SU-DHL-6 (cell line): ENCODE measurements around the gene HOXB3.

Source experiments
- H2AFZ ChIP-seq: fragments of 200-600 bp; sonication (generic); 2 replicates; pipeline ENCODE4 v1.6.1; 2014; ENCODE audit warnings: low read depth, mild to moderate bottlenecking, moderate library complexity, mixed read lengths, antibody characterized with exemption, low read length; ENCODE audit not compliant: severe bottlenecking
- H3F3A ChIP-seq: fragments of 200-600 bp; shearing (Covaris generic); 2 replicates; pipeline ENCODE4 v1.6.0; 2016; ENCODE audit warnings: antibody characterized with exemption, mild to moderate bottlenecking; ENCODE audit not compliant: insufficient read depth
- H3K27ac ChIP-seq: fragments of 200-600 bp; sonication (generic); 2 replicates; pipeline ENCODE4 v1.5.1; 2016; ENCODE audit warnings: low read depth, mild to moderate bottlenecking, low read length, moderate library complexity, mixed read lengths
- H3K27me3 ChIP-seq: fragments of 200-600 bp; sonication (generic), shearing (Covaris generic); 2 replicates; pipeline ENCODE4 v1.6.0; 2014; ENCODE audit warnings: mild to moderate bottlenecking, low read length
- H3K36me3 ChIP-seq: fragments of 200-600 bp; sonication (generic); 2 replicates; pipeline ENCODE4 v1.6.1; 2014; ENCODE audit warnings: mild to moderate bottlenecking, low read length, mixed read lengths
- H3K4me2 ChIP-seq: fragments of 300-600, 200-600 bp; shearing (Covaris generic), sonication (generic); 2 replicates; pipeline ENCODE4 v1.6.0; 2014; ENCODE audit warnings: low read length, low read depth, mild to moderate bottlenecking; ENCODE audit not compliant: poor library complexity, severe bottlenecking
- H3K4me3 ChIP-seq: fragments of 200-600 bp; sonication (generic); 2 replicates; pipeline ENCODE4 v1.5.1; 2014; ENCODE audit warnings: antibody characterized with exemption, low read length, mild to moderate bottlenecking, mixed read lengths; ENCODE audit not compliant: insufficient read depth, poor library complexity, severe bottlenecking
- H3K79me2 ChIP-seq: fragments of 200-600 bp; sonication (generic); 2 replicates; pipeline ENCODE4 v1.6.1; 2014; ENCODE audit warnings: mild to moderate bottlenecking, low read length, moderate library complexity; ENCODE audit not compliant: insufficient read depth
- H3K9ac ChIP-seq: fragments of 200-600 bp; sonication (generic); 2 replicates; pipeline ENCODE4 v1.7.0; 2014; ENCODE audit warnings: mild to moderate bottlenecking, low read length
- H3K9me2 ChIP-seq: fragments of 200-600 bp; sonication (generic); replicated peaks from 2 replicates; pipeline ENCODE4 v1.6.1; 2014; ENCODE audit warnings: low read length; ENCODE audit not compliant: insufficient read depth
- H3K9me3 ChIP-seq: fragments of 200-600 bp; sonication (generic); 2 replicates; pipeline ENCODE4 v1.6.1; 2014; ENCODE audit warnings: low read length, mixed read lengths; ENCODE audit not compliant: insufficient read depth
- H4K20me1 ChIP-seq: fragments of 200-600 bp; sonication (generic); 2 replicates; pipeline ENCODE4 v1.6.1; 2014; ENCODE audit warnings: low read depth, mild to moderate bottlenecking, antibody characterized with exemption, low read length, moderate library complexity, mixed read lengths
- EZH2phosphoT487 ChIP-seq: fragments of 200-600 bp; sonication (generic), shearing (Covaris generic); conservative IDR thresholded peaks from 2 replicates; pipeline ENCODE4 v1.6.1; 2018; ENCODE audit warnings: mild to moderate bottlenecking, antibody characterized with exemption, low read length, moderate library complexity, mixed read lengths
- TF ChIP-seq, protein P1 (sequence below): fragments of 200-600 bp; sonication (generic); IDR thresholded peaks from one replicate; pipeline ENCODE4 v1.5.1; 2017; ENCODE audit warnings: antibody characterized with exemption, mild to moderate bottlenecking, low read length, moderate library complexity; ENCODE audit not compliant: insufficient read depth, poor library complexity, severe bottlenecking

Gene HOXB3

DNA sequence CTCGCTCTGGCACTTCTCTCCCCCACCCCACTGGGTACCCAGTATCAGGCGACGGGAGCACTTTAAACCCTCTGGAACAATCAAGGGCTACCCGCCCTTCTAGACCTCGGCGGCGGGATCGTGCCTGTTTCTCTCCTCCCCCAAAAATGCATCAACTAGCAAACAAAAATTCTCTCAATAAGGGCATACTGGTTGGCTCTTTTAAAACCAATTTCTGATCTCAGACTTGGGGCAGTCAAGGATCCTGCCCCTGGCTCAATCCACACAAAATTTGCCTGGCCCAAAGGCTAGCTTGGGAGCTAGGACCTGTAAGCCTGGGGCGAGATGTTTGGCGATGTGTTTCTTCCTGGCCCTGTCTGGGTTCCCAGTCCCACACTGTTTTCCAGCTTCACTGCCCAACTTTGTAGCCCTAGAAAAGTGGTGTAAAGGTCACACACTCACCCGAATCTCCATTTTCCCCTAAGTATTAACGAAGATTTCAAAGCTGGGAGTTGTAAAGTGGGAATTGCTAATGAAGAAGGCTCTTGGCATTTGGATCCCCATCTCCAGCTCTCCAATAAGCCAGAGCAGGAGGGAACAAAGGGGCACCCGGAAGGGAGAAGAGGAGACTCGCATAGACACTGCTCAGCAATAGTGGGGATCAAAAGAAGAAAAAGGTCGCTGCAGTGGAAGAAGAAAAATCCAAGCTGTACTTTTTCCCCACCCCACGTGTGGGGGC lies 30.8 kb downstream of the HOXB3 start:
- Histone ChIP-seq H3K79me2 (no peaks in the 10 kb centered on the region), H3K9me3 (no peaks in the 10 kb centered on the region), H3K36me3 (no peaks in the 10 kb centered on the region), H3K4me3 (no peak overlapping the region), H3K9ac (no peak overlapping the region), H4K20me1 (no peaks in the 10 kb centered on the region), H3K4me2 (no peak overlapping the region), H3K27ac (no peak overlapping the region), H3K27me3 (no peaks in the 10 kb centered on the region), H3K9me2 (no peaks in the 10 kb centered on the region), H3F3A (no peaks in the 10 kb centered on the region), H2AFZ (no peak overlapping the region)
- TF ChIP-seq EZH2phosphoT487, result no peak
- TF ChIP-seq, protein P1, sequence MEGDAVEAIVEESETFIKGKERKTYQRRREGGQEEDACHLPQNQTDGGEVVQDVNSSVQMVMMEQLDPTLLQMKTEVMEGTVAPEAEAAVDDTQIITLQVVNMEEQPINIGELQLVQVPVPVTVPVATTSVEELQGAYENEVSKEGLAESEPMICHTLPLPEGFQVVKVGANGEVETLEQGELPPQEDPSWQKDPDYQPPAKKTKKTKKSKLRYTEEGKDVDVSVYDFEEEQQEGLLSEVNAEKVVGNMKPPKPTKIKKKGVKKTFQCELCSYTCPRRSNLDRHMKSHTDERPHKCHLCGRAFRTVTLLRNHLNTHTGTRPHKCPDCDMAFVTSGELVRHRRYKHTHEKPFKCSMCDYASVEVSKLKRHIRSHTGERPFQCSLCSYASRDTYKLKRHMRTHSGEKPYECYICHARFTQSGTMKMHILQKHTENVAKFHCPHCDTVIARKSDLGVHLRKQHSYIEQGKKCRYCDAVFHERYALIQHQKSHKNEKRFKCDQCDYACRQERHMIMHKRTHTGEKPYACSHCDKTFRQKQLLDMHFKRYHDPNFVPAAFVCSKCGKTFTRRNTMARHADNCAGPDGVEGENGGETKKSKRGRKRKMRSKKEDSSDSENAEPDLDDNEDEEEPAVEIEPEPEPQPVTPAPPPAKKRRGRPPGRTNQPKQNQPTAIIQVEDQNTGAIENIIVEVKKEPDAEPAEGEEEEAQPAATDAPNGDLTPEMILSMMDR, result no peak

- Histone ChIP-seq H3K4me2 (no peak overlapping the region), H4K20me1 (no peaks in the 10 kb centered on the region), H3F3A (no peaks in the 10 kb centered on the region), H3K36me3 (no peaks in the 10 kb centered on the region), H3K9me3 (no peaks in the 10 kb centered on the region), H3K4me3 (no peak overlapping the region), H3K9ac (no peak overlapping the region), H3K79me2 (no peaks in the 10 kb centered on the region), H2AFZ (no peak overlapping the region), H3K27me3 (no peaks in the 10 kb centered on the region), H3K9me2 (no peaks in the 10 kb centered on the region), H3K27ac (no peak overlapping the region)
- TF ChIP-seq EZH2phosphoT487, result no peak
- TF ChIP-seq, protein P1, result no peak
Measured at GRCh38 chr17:48558831-48559121, 31.3 kb downstream of the HOXB3 start.

DNA sequence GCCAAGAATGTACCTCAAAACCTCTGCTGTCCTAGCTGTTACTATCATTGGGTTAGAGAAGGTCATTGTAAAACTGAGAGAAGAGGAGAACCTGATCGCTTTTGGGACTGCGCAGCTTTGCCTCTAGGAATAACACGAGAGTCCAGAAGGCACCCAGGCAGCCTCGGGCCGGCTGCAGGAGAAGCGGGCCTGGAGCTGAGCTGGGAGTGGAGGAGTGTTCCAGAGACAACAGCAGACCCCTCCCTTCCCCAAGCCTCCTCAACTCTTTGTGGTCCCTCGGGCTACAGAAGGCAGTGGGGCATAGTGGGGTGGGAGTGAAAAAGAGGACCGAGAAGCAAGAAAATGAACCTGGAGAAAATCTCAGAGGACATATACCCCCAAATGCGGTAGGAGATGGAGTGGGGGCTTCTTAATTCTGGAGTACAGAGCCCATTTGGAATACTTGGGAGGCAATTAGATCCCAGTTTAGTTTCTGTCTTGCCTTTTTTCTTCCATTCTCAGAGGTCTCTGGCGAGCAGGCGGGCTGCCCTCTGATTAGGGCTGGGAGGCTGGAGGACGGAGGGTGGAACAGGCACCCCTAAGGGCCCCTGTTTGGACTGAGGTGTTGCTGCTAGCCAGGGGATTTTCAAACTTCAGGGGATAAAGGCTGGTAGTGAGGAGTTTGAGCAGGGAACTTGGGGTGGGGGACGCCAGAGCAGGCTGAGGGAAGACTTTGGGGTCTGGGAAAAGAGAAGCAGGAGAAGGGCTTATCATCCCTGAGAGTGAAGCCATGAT lies 31.8 kb downstream of the HOXB3 start:
- Histone ChIP-seq H3K4me2 (no peak overlapping the region), H3K9me3 (no peaks in the 10 kb centered on the region), H3K9ac (no peak overlapping the region), H3F3A (no peaks in the 10 kb centered on the region), H3K27me3 (no peaks in the 10 kb centered on the region), H3K36me3 (no peaks in the 10 kb centered on the region), H3K4me3 (no peak overlapping the region), H2AFZ (no peak overlapping the region), H4K20me1 (no peaks in the 10 kb centered on the region), H3K9me2 (no peaks in the 10 kb centered on the region), H3K27ac (no peak overlapping the region), H3K79me2 (no peaks in the 10 kb centered on the region)
- TF ChIP-seq EZH2phosphoT487, result no peak
- TF ChIP-seq, protein P1, result no peak
